HCT116 (cell line): ENCODE measurements around the gene SLC27A1. TPM values are rescaled to one million over a fixed set of nuclear protein-coding genes. Genes with fewer than 3 reads are reported as not detected.

Experiments used
- ATAC-seq: fragments of 200-7000 bp; cut with Tn5 transposase; 2 replicates; pipeline ENCODE4 v1.9.1; 2020; ENCODE audit warnings: mild to moderate bottlenecking, moderate library complexity
- BruUV-seq: library from RNA; stranded (reverse); fragments of 400-500 nt; replicated peaks from 2 replicates; lab custom pipeline; 2021; lab: Mats Ljungman, UMichigan
- CTCF ChIA-PET: fragments of 300-600 bp; sonication (Branson Sonifier 250); formaldehyde crosslinking; loops from one replicate; lab custom pipeline; 2021; ENCODE audit warnings: antibody characterized with exemption; lab: Charles Lee
- POLR2A ChIA-PET: fragments of 300-600, 350-600 bp; sonication (Branson Sonifier 250); formaldehyde crosslinking; loops from one replicate; lab custom pipeline; 2021; ENCODE audit warnings: antibody characterized with exemption; lab: Charles Lee
- RAD21 ChIA-PET, 2 experiments: fragments of 300-600 bp; sonication (Branson Sonifier 250); formaldehyde crosslinking; loops; one replicate each; lab custom pipeline; 2023; ENCODE audit warnings: low total read pairs in 2 of 2; ENCODE audit not compliant: uncharacterized antibody in 2 of 2, unreplicated experiment in 2 of 2, low non-redundant PET in 1 of 2; lab: Charles Lee
- DNase-seq: peaks from one replicate; pipeline ENCODE4 v3.0.0-alpha.2; 2010; ENCODE audit warnings: low read depth, low spot score
- H2AFZ ChIP-seq: fragments of 200-600 bp; shearing (Covaris generic), sonication (generic); 2 replicates; pipeline ENCODE4 v1.6.1; 2017; ENCODE audit warnings: low read depth, mixed run types, mixed read lengths, antibody characterized with exemption, low read length; ENCODE audit not compliant: poor library complexity, severe bottlenecking
- H3K27ac ChIP-seq: 2 replicates; pipeline ENCODE4 v1.5.1; 2012; ENCODE audit warnings: low read depth, low read length
- H3K27me3 ChIP-seq: fragments of 200-600 bp; sonication (generic); 2 replicates; pipeline ENCODE4 v1.6.1; 2016; ENCODE audit warnings: mixed run types, low read length, mixed read lengths; ENCODE audit not compliant: insufficient read depth
- H3K36me3 ChIP-seq, 2 experiments: fragments of 200-500 bp in 1 of 2; fragments of 200-600 bp in 1 of 2; sonication (Bioruptor generic) in 1 of 2; sonication (generic) in 1 of 2; 2 replicates each; pipeline versions ENCODE4 v1.5.1 to v1.6.1; 2014 to 2016; ENCODE audit warnings: low read length in 2 of 2, inconsistent platforms in 1 of 2, mixed read lengths in 1 of 2, mixed run types in 1 of 2; ENCODE audit not compliant: insufficient read depth in 2 of 2, control insufficient read depth in 1 of 2
- H3K4me1 ChIP-seq, 2 experiments: fragments of 200-600 bp in 1 of 2; sonication (generic) in 1 of 2; 2 replicates each; pipeline versions ENCODE4 v1.5.1 to v1.6.1; 2012 to 2017; ENCODE audit warnings: low read length in 2 of 2, inconsistent platforms in 1 of 2, mild to moderate bottlenecking in 1 of 2, mixed read lengths in 1 of 2, mixed run types in 1 of 2, moderate library complexity in 1 of 2; ENCODE audit not compliant: insufficient read depth in 2 of 2, control insufficient read depth in 1 of 2
- H3K4me2 ChIP-seq: fragments of 200-600 bp; sonication (generic); 2 replicates; pipeline ENCODE4 v1.6.1; 2017; ENCODE audit warnings: mixed run types, low read length, mixed read lengths
- H3K4me3 ChIP-seq, 2 experiments: fragments of 200-600 bp in 1 of 2; sonication (generic) in 1 of 2; replicated peaks in 1 of 2; 2 replicates each; pipeline ENCODE4 v1.5.1; 2011 to 2016; ENCODE audit warnings: low read length in 2 of 2, control low read depth in 1 of 2, low read depth in 1 of 2, mild to moderate bottlenecking in 1 of 2, mixed read lengths in 1 of 2, mixed run types in 1 of 2
- H3K79me2 ChIP-seq: fragments of 200-600 bp; sonication (generic); 2 replicates; pipeline ENCODE4 v1.6.1; 2017; ENCODE audit warnings: mild to moderate bottlenecking, mixed run types, low read length, moderate library complexity, mixed read lengths; ENCODE audit not compliant: insufficient read depth
- H3K9ac ChIP-seq: fragments of 200-600 bp; sonication (generic); 2 replicates; pipeline ENCODE4 v1.6.1; 2016; ENCODE audit warnings: low read length, mixed read lengths
- H3K9me2 ChIP-seq: fragments of 200-600 bp; sonication (generic), shearing (Covaris generic); 2 replicates; pipeline ENCODE4 v1.6.1; 2017; ENCODE audit warnings: mixed run types, mild to moderate bottlenecking, moderate library complexity; ENCODE audit not compliant: insufficient read depth
- H3K9me3 ChIP-seq, 2 experiments: fragments of 200-500 bp in 1 of 2; fragments of 200-600 bp in 1 of 2; sonication (Bioruptor generic) in 1 of 2; sonication (generic) in 1 of 2; 2 replicates each; pipeline ENCODE4 v1.6.1; 2014 to 2017; ENCODE audit warnings: low read length in 2 of 2, mixed read lengths in 2 of 2, inconsistent platforms in 1 of 2, low read depth in 1 of 2, mild to moderate bottlenecking in 1 of 2, mixed run types in 1 of 2, moderate library complexity in 1 of 2; ENCODE audit not compliant: control insufficient read depth in 1 of 2, insufficient read depth in 1 of 2
- H4K20me1 ChIP-seq: fragments of 200-600 bp; sonication (generic), shearing (Covaris generic); 2 replicates; pipeline ENCODE4 v1.6.1; 2017; ENCODE audit warnings: mixed run types, mild to moderate bottlenecking, moderate library complexity; ENCODE audit not compliant: insufficient read depth
- CBX3 ChIP-seq: IDR thresholded peaks from 2 replicates; pipeline ENCODE4 v1.6.1; 2012; ENCODE audit warnings: low read depth
- EGR1 ChIP-seq: IDR thresholded peaks from 2 replicates; pipeline ENCODE4 v1.6.1; 2012; ENCODE audit warnings: low read depth
- EZH2phosphoT487 ChIP-seq: fragments of 200-600 bp; IDR thresholded peaks from 2 replicates; pipeline ENCODE4 v1.6.1; 2018; ENCODE audit warnings: antibody characterized with exemption, borderline replicate concordance
- RAD21 ChIP-seq: IDR thresholded peaks from 2 replicates; pipeline ENCODE4 v1.6.1; 2012; ENCODE audit warnings: low read depth, mild to moderate bottlenecking
- SIN3A ChIP-seq: IDR thresholded peaks from 2 replicates; pipeline ENCODE4 v1.6.1; 2012; ENCODE audit warnings: low read depth
- SP1 ChIP-seq: IDR thresholded peaks from 2 replicates; pipeline ENCODE4 v1.6.1; 2012; ENCODE audit warnings: low read depth
- SRF ChIP-seq: IDR thresholded peaks from 2 replicates; pipeline ENCODE4 v1.6.1; 2012; ENCODE audit warnings: low read depth
- ZFX ChIP-seq: fragments of 450-650 bp; IDR thresholded peaks from 2 replicates; pipeline ENCODE4 v1.6.1; 2017
- ZNF274 ChIP-seq: fragments of 200-500 bp; sonication (Bioruptor generic); IDR thresholded peaks from 2 replicates; pipeline ENCODE4 v1.6.1; 2014; ENCODE audit warnings: mild to moderate bottlenecking, low read depth, low read length, inconsistent platforms
- intact Hi-C: fragments of 100-400 bp; cut with micrococcal nuclease; formaldehyde crosslinking; loops from 2 replicates; pipeline ENCODE4 v1.10.0; 2022
- total RNA-seq: library from RNA; stranded (reverse); gene quantifications from one replicate; pipeline ENCODE4 v1.2.1, GENCODE V29; 2021; ENCODE audit not compliant: unreplicated experiment
- TF ChIP-seq, protein P1 (sequence below): IDR thresholded peaks from 2 replicates; pipeline ENCODE4 v1.6.1; 2011; ENCODE audit warnings: mild to moderate bottlenecking, low read length, moderate library complexity; ENCODE audit not compliant: insufficient replicate concordance; ENCODE audit errors: extremely low read depth
- TF ChIP-seq, protein P2 (sequence below), 3 experiments: fragments of 200-600 bp in 1 of 3; sonication (generic) in 1 of 3; IDR thresholded peaks in 2 of 3; conservative IDR thresholded peaks in 1 of 3; 2 replicates each; pipeline ENCODE4 v1.5.1; 2012 to 2017; ENCODE audit warnings: low read depth in 2 of 3, low read length in 2 of 3, antibody characterized with exemption in 1 of 3, borderline replicate concordance in 1 of 3, control low read depth in 1 of 3, mild to moderate bottlenecking in 1 of 3, mixed read lengths in 1 of 3, mixed run types in 1 of 3, moderate library complexity in 1 of 3; ENCODE audit not compliant: insufficient read depth in 1 of 3
- TF ChIP-seq, protein P3 (sequence below): IDR thresholded peaks from 2 replicates; pipeline ENCODE4 v1.6.1; 2012; ENCODE audit warnings: low read depth

Gene SLC27A1
- total RNA-seq, 1 experiment from 2014 or later = 22.5 TPM

DNA sequence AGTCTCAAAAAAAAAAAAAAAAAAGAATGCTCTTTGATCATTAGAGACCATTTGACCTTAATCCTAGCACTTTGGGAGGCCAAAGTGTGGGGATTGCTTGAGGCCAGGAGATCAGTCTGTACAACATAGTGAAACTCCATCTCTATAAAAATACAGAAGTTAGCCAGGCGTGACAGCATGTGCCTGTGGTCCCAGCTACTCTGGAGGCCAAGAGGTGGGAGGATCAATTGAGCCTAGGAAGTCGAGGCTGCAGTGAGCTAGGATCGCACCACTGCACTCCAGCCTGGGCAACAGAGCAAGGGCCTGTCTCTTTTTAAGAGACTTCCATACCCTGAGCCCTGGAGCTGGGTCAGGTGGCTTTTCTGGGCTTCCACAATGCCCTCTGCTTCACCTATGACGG is 73.7 kb downstream of the SLC27A1 start:
- Histone ChIP-seq H3K27ac (no peak overlapping the region), H3K9me3 (no peaks in the 10 kb centered on the region), H2AFZ (no peak overlapping the region), H3K9me2 (no peaks in the 10 kb centered on the region), H4K20me1 (no peaks in the 10 kb centered on the region), H3K4me2 (no peak overlapping the region), H3K4me3 (no peak overlapping the region), H3K36me3 (no peaks in the 10 kb centered on the region), H3K9ac (no peak overlapping the region), H3K4me1 (peaks cover 4 to 19% of the 10 kb centered on the region in 2 experiments), H3K27me3 (no peaks in the 10 kb centered on the region), H3K79me2 (no peaks in the 10 kb centered on the region)
- POLR2A ChIA-PET = no interaction called here
- TF ChIP-seq EZH2phosphoT487 = no peak
- TF ChIP-seq SP1 = no peak
- no peak for TF ChIP-seq CBX3
- TF ChIP-seq ZFX = no peak
- no peak for TF ChIP-seq SRF
- TF ChIP-seq, protein P1, sequence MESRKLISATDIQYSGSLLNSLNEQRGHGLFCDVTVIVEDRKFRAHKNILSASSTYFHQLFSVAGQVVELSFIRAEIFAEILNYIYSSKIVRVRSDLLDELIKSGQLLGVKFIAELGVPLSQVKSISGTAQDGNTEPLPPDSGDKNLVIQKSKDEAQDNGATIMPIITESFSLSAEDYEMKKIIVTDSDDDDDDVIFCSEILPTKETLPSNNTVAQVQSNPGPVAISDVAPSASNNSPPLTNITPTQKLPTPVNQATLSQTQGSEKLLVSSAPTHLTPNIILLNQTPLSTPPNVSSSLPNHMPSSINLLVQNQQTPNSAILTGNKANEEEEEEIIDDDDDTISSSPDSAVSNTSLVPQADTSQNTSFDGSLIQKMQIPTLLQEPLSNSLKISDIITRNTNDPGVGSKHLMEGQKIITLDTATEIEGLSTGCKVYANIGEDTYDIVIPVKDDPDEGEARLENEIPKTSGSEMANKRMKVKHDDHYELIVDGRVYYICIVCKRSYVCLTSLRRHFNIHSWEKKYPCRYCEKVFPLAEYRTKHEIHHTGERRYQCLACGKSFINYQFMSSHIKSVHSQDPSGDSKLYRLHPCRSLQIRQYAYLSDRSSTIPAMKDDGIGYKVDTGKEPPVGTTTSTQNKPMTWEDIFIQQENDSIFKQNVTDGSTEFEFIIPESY = no peak
- TF ChIP-seq, protein P2, sequence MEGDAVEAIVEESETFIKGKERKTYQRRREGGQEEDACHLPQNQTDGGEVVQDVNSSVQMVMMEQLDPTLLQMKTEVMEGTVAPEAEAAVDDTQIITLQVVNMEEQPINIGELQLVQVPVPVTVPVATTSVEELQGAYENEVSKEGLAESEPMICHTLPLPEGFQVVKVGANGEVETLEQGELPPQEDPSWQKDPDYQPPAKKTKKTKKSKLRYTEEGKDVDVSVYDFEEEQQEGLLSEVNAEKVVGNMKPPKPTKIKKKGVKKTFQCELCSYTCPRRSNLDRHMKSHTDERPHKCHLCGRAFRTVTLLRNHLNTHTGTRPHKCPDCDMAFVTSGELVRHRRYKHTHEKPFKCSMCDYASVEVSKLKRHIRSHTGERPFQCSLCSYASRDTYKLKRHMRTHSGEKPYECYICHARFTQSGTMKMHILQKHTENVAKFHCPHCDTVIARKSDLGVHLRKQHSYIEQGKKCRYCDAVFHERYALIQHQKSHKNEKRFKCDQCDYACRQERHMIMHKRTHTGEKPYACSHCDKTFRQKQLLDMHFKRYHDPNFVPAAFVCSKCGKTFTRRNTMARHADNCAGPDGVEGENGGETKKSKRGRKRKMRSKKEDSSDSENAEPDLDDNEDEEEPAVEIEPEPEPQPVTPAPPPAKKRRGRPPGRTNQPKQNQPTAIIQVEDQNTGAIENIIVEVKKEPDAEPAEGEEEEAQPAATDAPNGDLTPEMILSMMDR (IDR thresholded peaks at IDR 0.05 in 2 of 3, conservative IDR thresholded peaks at IDR 0.05 in 1 of 3; ENCODE audit: borderline replicate concordance in 1 of 3, insufficient read depth in 1 of 3, low read depth in 2 of 3, low read length in 2 of 3) = no peak
- TF ChIP-seq, protein P3, sequence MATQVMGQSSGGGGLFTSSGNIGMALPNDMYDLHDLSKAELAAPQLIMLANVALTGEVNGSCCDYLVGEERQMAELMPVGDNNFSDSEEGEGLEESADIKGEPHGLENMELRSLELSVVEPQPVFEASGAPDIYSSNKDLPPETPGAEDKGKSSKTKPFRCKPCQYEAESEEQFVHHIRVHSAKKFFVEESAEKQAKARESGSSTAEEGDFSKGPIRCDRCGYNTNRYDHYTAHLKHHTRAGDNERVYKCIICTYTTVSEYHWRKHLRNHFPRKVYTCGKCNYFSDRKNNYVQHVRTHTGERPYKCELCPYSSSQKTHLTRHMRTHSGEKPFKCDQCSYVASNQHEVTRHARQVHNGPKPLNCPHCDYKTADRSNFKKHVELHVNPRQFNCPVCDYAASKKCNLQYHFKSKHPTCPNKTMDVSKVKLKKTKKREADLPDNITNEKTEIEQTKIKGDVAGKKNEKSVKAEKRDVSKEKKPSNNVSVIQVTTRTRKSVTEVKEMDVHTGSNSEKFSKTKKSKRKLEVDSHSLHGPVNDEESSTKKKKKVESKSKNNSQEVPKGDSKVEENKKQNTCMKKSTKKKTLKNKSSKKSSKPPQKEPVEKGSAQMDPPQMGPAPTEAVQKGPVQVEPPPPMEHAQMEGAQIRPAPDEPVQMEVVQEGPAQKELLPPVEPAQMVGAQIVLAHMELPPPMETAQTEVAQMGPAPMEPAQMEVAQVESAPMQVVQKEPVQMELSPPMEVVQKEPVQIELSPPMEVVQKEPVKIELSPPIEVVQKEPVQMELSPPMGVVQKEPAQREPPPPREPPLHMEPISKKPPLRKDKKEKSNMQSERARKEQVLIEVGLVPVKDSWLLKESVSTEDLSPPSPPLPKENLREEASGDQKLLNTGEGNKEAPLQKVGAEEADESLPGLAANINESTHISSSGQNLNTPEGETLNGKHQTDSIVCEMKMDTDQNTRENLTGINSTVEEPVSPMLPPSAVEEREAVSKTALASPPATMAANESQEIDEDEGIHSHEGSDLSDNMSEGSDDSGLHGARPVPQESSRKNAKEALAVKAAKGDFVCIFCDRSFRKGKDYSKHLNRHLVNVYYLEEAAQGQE = no peak
- no peak for TF ChIP-seq SIN3A
- no peak for TF ChIP-seq EGR1
- no peak for TF ChIP-seq RAD21
- TF ChIP-seq ZNF274 = no peak
- BruUV-seq = no TSS peak
- CTCF ChIA-PET = no interaction called here
- DNase-seq (no peak), ATAC-seq (no peak)
- RAD21 ChIA-PET = no interaction called here
- intact Hi-C loops = no loop called here
